ENCODE results near the gene ICA1.

DNA sequence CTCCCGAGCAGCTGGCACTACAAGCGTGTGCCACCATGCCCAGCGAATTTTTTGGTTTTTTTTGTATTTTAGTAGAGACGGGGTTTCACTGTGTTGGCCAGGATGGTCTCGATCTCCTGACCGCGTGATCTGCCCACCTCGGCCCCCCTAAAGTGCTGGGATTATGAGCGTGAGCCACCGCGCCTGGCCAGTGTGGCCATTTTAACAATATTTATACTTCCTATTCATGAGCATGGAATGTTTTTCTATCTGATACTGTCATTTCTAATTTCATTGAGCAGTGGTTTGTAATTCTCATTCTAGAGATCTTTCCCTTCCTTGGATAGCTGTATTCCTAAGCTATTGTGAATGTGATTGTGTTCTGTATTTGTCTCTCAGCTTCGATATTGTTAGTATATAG is 197.1 kb downstream of the ICA1 start:
- TF ChIP-seq TAF1 (conservative IDR thresholded peaks at IDR 0.05) (no peak), RAD21 (IDR thresholded peaks at IDR 0.05) (no peak)
